TTC549 (cell line): ENCODE measurements around the gene HOXC11.

ENCODE experiments used
- FAIRE-seq: peaks from 2 replicates; lab custom pipeline; 2012; peaks lifted over from hg19 to GRCh38; lab: Jason Lieb, UNC

The HOXC11 gene

GRCh38 chr12:53985994-53986685, 13.2 kb downstream of the HOXC11 start:
- no peak for FAIRE-seq

- FAIRE-seq: no peak
Measured at GRCh38 chr12:53986686-53987483, 14.0 kb downstream of the HOXC11 start.

- FAIRE-seq: no peak
Measured at GRCh38 chr12:53987787-53988230, 14.9 kb downstream of the HOXC11 start.

- FAIRE-seq: no peak
Measured at GRCh38 chr12:53988541-53989226, 15.8 kb downstream of the HOXC11 start.

GRCh38 chr12:53989227-53990113, 16.5 kb downstream of the HOXC11 start:
- peak; percentile 60 for FAIRE-seq

- no peak for FAIRE-seq
Measured at GRCh38 chr12:53990311-53991076, 17.6 kb downstream of the HOXC11 start.

- FAIRE-seq: no peak
Measured at GRCh38 chr12:53991077-53991460, 18.1 kb downstream of the HOXC11 start.

GRCh38 chr12:53992377-53992889, 19.5 kb downstream of the HOXC11 start:
- no peak for FAIRE-seq

- no peak for FAIRE-seq
Measured at GRCh38 chr12:53993162-53994008, 20.5 kb downstream of the HOXC11 start.

- FAIRE-seq: no peak
Measured at GRCh38 chr12:53994009-53994263, 21.0 kb downstream of the HOXC11 start.

- FAIRE-seq: no peak
Measured at GRCh38 chr12:53994264-53995001, 21.5 kb downstream of the HOXC11 start.

- no peak for FAIRE-seq
Measured at GRCh38 chr12:53995002-53995377, 22.1 kb downstream of the HOXC11 start.

- FAIRE-seq: no peak
Measured at GRCh38 chr12:53995378-53996239, 22.7 kb downstream of the HOXC11 start.

- no peak for FAIRE-seq
Measured at GRCh38 chr12:53996240-53997203, 23.6 kb downstream of the HOXC11 start.

GRCh38 chr12:53997204-53998109, 24.5 kb downstream of the HOXC11 start:
- FAIRE-seq: no peak

- no peak for FAIRE-seq
Measured at GRCh38 chr12:53998110-53998899, 25.4 kb downstream of the HOXC11 start.
